HG03095 (cell line): Measurements from ENCODE around the gene ST3GAL3.

Experiments used
- ATAC-seq: cut with Tn5 transposase; IDR thresholded peaks from one replicate; pipeline ENCODE4 v1.9.1; 2021; ENCODE audit warnings: moderate library complexity; ENCODE audit not compliant: unreplicated experiment

ST3GAL3 gene

DNA sequence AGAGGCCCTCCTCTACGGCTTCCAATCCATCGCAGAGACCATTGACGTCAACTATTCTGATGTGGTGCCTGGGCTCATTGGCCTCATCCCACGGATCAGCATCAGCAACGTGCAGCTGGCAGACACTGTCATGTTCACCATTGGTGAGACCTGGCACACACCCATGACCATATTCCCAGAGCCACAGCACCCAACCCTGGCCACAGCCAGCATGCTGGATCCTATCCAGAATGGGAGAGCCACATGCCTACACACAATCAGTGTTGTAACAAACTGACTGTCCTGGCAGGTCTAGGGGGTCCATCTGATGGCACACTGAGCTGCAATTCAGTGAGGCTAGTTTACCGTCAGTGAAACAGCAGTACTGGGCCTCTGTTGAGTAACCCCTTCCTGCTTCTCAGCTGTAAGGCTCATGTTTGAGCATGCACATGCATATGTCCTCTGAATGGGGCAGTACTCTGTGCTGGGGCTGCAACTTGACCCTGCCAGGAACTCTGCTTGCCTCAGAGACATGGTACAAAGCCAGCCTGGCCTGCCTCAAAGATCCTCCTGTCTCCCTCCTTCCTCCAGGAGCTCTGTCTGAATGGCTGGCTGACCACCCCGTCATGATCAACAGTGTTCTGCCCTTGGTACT is 250.2 kb downstream of the ST3GAL3 start:
- no peak for ATAC-seq

DNA sequence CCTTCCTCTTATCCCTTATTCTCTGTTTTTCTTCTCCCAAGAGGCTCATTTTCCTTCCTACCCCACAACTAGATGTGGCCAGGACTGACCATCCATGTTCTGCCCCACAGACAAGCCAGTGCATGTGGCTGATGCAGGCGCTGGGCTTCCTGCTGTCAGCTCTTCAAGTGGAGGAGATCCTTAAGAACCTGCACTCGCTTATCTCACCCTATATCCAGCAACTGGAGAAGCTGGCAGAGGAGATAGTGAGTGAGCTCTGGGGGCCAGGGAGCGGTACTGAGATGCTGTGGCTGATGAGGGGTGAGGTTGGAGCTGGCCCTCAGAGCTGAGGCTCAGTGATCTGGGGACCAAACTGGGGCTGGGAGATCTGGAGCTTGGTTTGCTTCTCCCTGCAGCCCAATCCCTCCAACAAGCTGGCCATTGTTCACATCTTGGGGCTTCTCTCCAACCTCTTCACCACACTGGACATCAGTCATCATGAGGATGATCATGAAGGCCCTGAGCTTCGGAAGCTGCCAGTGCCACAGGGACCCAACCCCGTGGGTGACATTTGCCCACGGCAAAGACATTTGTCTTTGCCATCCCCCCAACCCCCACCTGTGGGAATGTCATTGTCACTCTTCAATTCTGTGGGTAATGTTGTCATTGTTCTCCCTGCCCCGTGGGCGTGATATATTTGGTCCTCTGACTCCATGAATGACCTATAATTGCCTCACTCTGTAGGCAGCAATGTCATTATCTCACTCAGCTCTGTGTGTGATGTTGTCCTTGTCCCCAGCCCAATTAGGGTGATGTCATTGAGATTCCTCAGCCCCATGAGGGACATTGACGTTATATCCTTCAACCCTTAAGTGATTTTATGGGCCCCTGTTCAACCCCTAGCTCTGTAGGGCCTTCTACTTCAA is 251.3 kb downstream of the ST3GAL3 start:
- no peak for ATAC-seq

GRCh38 chr1:43960798-43961197 is 253.5 kb downstream of the ST3GAL3 start:
- ATAC-seq = no peak

DNA sequence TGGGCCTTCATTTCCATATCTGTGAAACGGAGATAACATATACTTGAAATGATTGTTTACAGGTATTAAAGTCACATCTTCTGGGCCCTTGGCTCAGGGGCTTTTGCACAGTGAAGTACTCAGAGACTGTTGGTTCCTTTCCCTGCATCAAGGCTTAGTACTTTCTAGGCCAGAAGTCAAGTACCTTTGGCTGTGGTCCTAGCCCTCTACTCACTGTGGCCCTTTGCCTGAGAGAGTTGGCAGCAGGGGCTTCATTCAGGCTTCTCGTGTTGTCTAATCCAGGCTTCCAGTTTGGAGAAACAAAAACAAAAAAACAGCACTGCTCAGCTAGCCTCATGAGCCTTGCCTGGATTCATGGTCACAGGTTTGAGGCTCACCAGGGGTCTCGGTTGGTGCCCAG is 254.4 kb downstream of the ST3GAL3 start:
- ATAC-seq = no peak

- ATAC-seq = no peak
These were observed 255.0 kb downstream of the ST3GAL3 start for GRCh38 chr1:43962324-43962723.

- no peak for ATAC-seq
These were observed 255.7 kb downstream of the ST3GAL3 start for GRCh38 chr1:43963006-43963405.

DNA sequence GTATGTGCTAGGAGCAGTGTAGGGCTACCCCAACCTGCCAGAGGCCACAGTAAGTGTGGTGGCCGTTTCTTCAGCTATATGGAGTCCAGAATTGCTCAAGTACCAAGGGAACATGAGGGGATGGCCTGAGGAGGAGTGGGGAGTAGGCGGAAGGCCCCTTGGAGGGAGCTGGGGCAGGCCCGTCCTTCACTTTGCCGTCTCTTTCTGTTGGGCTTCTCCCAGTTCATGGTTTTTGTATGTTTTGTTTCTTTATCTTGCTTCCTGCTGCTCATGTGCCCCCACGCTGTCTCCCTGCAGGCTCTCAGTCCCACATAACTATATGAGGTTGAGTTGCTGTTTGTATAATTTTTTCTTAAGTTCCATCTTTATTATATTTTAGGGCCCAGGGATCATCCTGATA is 256.6 kb downstream of the ST3GAL3 start:
- ATAC-seq = no peak

GRCh38 chr1:43965316-43965715 is 258.0 kb downstream of the ST3GAL3 start:
- ATAC-seq = no peak

DNA sequence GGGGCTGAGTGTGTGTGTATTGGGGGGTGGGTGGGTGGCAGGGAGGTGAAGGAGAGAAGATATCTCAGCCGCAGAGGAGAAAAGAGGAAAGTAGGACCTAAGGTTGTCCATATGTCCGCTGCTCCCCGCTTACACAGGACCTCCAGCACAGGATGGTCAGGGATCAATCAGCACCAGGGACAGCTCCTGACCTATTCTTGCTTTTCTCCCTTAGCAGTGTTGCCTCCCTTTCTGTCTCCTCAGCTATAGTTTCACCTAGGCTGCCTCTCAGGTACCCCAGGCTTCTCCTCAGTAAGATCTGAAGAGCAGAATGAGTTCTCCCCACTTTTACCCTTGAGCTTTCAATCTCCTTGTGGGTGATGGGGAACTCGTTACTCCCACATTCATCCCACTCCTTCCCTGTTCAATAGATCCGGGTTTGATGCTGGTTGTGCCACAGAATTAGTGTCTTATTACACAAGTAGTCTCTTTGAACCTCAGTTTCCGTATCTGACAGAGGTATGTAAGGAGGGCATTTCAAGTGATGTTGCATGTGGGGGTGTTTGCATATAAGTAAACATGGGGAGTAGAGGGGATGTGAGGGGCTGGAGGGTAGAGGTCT is 261.1 kb downstream of the ST3GAL3 start:
- ATAC-seq = no peak

- ATAC-seq = no peak
These were observed 262.0 kb downstream of the ST3GAL3 start for GRCh38 chr1:43969416-43969745.

GRCh38 chr1:43969746-43970466 is 262.6 kb downstream of the ST3GAL3 start, which contains the start of gene DPH2:
DPH2 (plus strand) TSS chr1:43970010; CDS start chr1:43970176, 166 bp downstream.
- ATAC-seq = peak; percentile 74

DNA sequence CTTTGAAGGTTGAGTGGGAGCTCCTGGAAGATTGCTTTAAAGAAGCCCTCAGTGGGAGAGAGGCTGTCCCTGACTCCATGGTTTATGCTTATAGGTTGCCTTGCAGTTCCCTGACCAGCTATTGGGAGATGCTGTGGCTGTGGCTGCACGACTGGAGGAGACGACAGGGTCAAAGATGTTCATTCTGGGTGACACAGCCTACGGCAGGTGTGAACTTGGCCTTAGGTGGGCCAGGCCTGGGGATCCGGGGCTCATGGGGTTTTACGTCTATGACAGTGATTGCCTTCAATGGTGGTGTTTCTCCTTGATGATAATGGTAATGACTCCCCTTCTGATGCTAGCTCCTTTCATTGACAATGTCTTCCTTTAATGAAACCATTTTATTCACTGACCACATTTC is 263.2 kb downstream of the ST3GAL3 start:
- ATAC-seq = no peak

DNA sequence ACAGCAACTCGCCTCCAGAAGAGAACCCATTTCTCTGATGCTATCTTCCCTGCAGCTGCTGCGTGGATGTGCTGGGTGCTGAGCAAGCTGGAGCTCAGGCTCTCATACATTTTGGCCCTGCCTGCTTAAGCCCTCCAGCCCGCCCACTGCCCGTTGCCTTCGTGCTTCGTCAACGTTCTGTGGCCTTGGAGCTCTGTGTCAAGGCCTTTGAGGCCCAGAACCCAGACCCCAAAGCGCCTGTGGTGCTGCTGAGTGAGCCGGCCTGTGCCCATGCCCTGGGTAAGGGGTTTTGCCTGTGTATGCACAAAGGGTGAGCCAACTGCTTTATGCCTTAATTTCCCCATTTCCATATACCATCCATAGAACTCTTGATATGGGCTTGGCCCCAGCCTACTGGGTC is 263.6 kb downstream of the ST3GAL3 start:
- no peak for ATAC-seq

DNA sequence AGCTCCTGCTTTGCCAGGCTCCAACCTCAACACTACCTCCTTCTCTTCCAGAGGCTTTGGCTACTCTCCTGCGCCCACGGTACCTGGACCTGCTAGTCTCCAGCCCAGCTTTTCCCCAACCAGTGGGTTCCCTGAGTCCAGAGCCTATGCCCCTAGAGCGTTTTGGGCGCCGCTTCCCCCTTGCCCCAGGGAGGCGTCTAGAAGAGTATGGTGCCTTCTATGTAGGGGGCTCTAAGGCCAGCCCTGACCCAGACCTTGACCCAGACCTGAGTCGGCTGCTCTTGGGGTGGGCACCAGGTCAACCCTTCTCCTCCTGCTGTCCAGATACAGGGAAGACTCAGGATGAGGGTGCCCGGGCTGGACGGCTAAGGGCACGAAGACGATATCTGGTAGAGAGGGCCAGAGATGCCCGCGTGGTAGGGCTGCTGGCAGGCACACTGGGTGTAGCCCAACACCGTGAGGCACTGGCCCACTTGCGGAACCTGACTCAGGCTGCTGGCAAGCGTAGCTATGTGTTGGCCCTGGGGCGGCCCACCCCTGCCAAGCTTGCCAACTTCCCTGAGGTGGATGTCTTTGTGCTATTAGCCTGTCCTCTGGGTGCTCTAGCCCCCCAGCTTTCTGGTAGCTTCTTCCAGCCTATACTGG is 264.1 kb downstream of the ST3GAL3 start:
- ATAC-seq = no peak

- no peak for ATAC-seq
These were observed 266.7 kb downstream of the ST3GAL3 start for GRCh38 chr1:43973981-43974442.

DNA sequence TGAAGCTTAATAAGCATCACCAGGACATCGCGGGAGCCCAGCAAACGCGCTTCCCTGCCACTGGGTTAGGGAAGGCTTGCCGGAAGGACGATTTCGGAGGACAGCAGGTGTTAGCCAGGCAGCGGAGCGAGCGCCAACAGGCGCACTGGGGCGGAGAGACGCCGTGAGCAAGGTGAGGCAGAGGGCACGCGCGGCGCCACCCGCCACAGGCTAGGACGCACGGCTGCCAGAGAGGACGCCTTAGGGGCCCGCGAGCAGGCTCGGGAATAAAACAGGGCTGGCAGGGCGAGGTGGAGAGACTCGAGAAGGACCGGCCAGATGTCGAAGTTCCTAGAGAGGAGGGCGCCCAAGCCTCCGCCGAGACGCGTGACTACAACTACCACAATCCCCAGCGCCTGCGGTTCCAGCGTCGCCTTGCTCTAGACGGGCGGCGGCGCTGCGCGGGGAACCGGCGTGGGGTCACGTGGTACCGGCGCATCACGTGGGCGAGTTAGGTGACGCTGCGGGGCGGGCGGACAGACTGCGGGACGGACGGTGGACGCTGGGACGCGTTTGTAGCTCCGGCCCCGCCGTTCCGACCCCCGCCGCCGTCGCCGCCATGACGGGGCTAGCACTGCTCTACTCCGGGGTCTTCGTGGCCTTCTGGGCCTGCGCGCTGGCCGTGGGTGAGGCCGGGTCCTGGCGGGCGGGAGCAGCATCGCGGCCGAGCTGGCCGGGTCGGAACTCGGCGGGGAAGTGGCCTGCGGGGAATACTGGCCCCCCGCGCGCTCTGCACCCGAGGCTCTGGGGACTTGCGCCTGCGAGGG is 267.3 kb downstream of the ST3GAL3 start, which contains the start of gene ATP6V0B:
ATP6V0B (plus strand) TSS at position 518 of the 806 bp plus-strand sequence; CDS start at position 599, 81 bp downstream.
- ATAC-seq = peak; percentile 54

- no peak for ATAC-seq
These were observed 268.1 kb downstream of the ST3GAL3 start for GRCh38 chr1:43975249-43975961.

DNA sequence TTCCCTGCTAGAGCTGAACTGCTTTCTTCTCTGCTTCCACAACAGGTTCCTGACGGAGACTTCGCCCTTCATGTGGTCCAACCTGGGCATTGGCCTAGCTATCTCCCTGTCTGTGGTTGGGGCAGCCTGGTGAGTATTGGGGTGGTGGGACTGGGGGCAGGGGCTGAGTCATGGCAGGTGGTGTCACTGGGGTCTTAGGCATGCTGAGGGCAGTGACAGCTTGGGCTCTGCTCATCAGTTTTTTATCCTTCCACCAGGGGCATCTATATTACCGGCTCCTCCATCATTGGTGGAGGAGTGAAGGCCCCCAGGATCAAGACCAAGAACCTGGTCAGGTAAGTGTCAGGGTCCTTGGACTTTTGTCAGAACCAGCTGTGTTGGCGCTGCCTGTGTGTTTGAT is 268.7 kb downstream of the ST3GAL3 start:
- no peak for ATAC-seq

DNA sequence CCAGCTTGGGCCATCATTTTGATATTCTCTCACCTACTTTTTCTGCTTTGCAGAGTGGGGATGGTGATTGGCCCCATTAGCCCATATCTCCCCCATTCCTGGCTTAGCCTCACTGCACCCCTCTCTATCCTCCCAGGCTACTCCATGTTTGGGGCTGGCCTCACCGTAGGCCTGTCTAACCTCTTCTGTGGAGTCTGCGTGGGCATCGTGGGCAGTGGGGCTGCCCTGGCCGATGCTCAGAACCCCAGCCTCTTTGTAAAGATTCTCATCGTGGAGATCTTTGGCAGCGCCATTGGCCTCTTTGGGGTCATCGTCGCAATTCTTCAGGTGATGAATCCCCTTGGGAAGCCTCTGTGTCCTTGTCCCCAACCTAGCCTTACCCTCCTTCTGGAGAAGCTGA is 269.6 kb downstream of the ST3GAL3 start:
- no peak for ATAC-seq
